ENCODE measurements around the gene NYNRIN. TPM values are rescaled to one million over a fixed set of nuclear protein-coding genes. Genes with fewer than 3 reads are reported as not detected.
"Not testable (repeated sequence)": the region's sequence is repeated elsewhere in the genome, so short reads cannot be mapped to it uniquely, and the experiment has no call there.

The NYNRIN gene
- polyA plus RNA-seq, 3 donors: 40.3 to 47.7 (median 40.4) TPM

DNA sequence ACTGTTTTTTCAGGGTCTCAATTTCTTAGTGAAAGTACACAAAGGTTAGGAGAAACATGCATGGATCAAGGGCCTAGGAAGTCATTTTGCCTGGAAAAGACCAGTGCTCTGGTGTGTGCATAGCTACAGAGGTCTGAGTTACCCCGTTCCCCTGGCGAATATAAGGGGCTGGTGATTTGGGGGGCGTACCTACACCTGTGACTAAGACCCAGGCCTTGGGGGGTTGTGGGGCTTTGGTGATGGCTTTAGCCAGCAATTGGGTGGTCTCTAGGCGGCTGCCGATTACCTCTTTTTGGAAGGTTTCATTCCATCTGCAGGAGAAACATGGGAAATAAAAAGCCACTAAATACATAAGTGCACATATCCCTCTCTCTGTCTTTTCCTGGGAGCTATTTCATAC lies 42.7 kb downstream of the NYNRIN start:
- DNase-seq (ENCODE audit: low read depth in 3 of 3, low spot score in 2 of 3): no peak

DNA sequence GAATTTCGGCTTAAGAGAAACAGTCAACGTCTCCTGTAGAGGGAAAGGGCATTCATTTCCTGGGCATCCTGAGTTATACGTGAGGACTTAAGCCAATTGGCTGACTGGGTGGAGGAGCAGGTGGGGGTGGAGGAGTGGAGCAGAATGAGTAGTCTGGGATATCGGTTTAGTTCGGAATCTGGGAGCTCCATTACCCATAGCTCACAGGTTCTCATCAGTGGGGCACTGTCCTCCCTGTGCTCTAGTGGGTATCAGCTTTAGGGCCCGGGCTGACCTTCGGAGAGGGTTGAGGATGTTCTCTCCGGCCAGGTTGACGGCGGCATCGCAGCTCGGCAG lies 43.1 kb downstream of the NYNRIN start:
- no peak for DNase-seq (ENCODE audit: low read depth in 3 of 3, low spot score in 2 of 3)

DNA sequence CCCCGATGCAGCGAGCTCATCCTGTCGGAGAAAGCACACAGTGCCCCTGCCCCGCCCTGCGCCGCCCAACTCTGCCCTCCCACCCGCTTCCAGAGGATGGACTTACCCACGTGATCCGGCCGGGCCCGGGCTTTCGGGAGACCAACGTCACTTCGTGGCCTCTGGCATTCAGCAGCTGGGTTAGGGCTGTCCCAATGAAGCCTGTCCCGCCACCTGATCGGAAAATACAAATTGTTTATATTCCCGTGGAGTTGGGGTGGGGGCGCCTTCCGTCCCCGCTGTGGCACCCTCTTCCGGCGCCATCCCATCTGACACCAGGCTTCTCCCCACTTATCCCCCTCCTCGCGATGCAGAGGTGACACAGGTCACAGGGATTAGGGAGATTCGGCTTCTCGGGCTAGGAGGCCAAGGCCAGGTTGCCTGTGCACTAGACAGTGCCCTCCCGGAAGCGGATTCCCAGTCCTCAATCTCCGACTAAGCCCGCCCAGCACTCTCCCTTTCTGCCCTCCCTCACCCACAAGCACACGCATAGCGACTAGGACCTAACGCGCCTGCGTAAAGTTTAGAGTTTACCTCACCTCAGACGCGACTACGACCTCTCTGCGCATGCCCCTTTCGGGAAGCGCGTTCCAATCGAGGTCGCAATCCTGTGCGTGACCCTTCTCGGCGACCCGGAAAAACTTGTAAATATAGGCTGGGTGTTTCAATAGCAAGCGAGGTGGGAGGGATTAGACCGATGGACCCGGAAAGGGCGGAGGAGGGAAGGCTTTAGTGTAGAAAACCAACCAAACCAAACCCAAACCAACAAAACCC lies 43.6 kb downstream of the NYNRIN start, which contains the start of gene SDR39U1:
TSS of gene SDR39U1 (minus strand) at position 537 of the 813 bp plus-strand sequence. CDS start at position 530, 7 bp downstream.
- peak; percentile 98 to 99 (median 98) for DNase-seq (ENCODE audit: low read depth in 3 of 3, low spot score in 2 of 3)

DNA sequence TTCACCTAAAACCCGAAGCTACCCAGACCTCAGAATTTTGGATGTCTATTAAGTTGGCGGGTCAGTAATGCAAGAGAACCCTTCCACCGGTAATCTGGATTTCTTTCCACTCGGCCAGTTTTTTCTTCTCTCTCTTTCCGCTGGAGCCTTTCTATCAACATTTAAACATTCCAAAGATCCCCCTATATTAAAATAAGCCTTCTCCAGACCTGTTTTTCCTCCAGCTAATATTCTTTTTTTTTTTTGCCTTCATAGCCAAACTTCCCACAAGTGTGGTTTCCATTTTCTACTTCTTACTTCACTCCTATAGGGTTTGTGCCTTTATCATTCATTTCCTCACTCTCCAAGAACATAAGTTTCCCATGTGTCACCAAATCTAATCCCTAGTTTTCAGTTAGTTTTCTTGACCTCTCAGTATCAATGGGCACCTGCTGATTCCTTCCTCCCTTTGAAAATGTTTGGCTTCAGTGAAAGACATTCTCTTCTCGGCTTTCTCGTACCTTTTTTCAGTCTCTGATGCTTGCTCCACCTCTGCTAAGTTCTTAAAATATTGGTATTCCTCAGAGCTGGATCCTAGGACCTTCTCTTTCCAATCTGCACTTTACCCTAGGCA lies 44.4 kb downstream of the NYNRIN start:
- DNase-seq (ENCODE audit: low read depth in 3 of 3, low spot score in 2 of 3): no peak

DNA sequence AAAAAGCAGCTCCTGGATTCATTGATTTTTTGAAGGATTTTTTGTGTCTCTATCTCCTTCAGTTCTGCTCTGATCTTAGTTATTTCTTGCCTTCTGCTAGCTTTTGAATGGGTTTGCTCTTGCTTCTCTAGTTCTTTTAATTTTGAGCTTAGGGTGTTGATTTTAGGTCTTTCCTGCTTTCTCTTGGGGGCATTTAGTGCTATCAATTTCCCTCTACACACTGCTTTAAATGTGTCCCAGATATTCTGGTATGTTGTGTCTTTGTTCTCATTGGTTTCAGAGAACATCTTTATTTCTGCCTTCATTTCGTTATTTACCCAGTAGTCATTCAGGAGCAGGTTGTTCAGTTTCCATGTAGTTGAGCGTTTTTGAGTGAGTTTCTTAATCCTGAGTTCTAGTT lies 52.0 kb downstream of the NYNRIN start:
- DNase-seq (ENCODE audit: low read depth in 3 of 3, low spot score in 2 of 3): not testable (repeated sequence)

DNA sequence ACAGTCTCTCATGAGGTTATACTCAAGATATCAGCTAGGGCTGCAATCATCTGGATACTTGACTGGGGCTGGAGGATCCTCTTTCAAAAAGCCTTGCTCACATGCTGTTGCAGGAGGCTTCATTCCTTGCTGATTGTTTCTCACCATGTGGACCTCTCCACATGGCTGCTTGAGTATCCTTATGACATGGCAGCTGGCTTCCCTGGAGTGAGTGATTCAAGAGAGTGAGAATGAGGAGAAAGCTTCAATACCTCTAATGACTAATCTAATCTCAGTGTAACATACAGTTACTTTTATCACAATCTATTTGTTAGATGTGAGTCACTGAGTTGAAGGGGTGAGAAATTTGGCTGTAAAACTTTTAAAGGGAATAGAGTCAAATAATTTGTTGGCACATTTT lies 58.2 kb downstream of the NYNRIN start:
- no peak for DNase-seq (ENCODE audit: low read depth in 3 of 3, low spot score in 2 of 3)

DNA sequence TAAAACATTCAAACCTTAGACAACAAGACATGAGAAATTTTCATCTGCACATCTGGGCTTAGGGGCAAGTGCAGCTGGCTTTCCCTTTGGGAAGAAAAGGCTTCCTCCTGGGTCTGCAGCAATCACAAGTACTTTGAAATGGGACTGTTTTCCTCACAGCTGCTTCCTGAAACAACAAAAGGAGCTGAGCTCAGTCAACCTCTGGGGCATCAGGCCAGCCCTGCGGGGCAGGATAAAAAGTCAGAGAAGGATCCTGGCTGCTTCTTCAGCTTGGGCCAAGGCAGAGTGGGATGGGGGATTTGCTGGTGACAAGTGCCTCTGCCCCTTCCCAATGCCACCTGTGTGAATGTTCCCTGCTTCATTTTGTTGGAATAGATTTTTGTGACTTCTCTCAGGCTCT lies 59.9 kb downstream of the NYNRIN start:
- DNase-seq (ENCODE audit: low read depth in 3 of 3, low spot score in 2 of 3): no peak

DNA sequence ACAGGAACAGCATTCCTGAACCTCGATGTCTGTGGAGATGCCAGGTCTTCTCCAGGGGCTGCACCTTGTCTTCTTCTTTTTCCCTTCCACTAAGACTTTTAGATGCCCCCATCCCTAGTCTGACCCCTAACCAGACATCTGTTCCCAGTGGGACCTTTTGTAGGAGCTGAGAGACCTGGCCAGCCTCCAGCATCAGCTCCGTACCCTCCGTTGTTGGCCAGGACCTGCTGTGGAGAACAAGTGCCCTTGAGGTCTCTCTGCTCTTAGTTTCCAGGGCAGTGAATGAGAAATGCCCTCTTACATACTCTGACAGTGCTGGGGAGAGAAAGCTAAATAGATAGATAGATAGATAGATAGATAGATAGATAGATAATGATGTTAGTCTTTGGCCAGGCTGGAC lies 60.5 kb downstream of the NYNRIN start:
- DNase-seq (ENCODE audit: low read depth in 3 of 3, low spot score in 2 of 3): no peak

DNA sequence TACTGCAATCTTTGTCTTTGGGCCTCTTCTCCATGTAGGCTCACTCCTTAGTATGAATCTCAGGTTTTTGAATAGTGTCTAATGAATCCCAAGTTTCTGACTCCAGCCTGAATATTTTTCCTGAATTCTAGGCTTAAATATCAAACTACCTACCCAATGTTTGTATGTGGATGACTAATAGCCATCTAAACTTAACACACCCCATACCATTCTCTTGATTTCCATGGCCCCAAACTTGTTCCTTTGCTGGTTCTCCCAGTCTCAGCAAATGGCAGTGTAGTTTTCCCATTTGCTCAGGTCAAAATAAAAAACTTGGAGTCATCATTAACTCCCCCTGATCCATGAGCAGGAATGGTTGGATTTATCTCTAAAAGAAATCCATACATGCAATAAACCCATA lies 62.5 kb downstream of the NYNRIN start:
- DNase-seq (ENCODE audit: low read depth in 3 of 3, low spot score in 2 of 3): no peak

DNA sequence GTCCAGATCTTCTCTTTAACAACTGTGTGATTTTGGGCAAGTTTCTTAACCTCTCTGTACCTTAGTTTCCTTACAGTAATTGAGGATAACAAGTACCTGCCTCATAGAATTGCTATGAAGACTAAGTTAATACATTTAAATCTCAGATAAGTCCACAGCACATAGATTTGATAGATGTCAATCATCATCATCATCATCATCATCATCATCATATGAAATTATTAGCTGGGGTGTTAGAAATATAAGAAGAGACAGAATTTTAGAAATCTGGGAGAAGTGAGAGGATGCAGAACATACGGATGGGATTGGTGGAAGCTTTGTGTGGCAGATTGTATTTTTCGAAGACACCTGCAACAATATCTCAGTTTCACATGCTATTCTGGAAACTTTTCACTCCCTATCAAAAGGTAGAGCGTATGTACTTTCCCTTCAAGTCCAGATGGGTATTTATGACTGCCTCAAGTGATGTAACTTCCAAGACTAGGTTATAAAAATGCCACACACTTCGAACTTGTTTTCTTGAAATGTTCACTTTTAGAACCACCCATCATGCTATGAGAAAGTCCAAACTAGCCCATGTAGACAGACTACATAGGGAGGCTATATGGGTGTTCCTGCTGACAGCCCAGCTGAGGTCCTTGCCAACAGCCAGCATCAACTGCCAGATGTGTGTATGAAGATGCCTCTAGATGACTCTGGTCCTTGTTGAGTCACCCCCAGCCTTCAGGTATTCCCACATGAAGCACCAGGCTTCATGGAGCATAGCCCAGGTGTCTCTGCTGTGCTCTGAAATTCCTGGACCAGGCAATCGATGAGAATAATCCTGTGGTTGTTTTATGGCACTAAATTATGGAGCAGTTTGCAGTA lies 64.4 kb downstream of the NYNRIN start:
- no peak for DNase-seq (ENCODE audit: low read depth in 3 of 3, low spot score in 2 of 3)

DNA sequence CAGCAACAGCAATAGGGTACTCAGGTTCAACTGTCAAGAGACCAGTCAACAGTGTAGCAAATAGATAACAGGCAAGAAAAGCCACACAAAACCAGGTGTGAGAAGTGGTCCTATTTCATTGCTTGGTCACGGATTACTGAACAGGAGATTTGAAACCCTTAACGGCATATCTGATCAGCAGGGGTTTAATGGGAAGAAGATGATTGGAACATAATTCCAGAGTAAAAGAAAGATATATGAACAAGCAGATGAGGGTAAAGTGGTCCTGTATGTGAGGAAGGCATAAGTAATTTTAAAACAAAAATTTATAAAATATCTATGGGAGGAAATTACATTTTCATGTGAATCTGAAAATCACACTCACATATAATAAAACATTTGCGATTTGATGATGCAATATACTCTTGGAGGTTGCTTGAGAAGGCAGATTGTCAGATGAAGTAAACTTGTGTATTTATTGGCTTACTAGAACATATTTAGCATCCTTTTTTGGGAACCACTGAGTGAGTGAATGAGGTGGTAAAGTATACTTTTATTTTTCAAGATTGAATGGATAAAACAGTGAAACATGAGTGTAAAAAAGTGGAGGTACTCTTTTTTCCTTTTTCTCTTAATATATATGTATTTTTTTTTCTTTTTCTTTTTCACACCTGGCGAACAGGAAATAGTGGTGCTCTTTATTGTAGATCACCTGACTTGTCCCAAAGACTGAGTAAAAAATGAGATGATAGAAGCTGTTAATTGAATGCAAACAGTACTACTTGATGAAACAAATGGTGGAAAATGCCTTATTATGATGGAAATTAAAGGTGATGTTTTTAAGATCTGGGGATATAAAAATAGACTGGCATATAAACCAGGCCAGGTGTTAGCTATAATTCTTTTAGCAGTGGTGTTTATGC lies 65.3 kb downstream of the NYNRIN start:
- DNase-seq (ENCODE audit: low read depth in 3 of 3, low spot score in 2 of 3): no peak

DNA sequence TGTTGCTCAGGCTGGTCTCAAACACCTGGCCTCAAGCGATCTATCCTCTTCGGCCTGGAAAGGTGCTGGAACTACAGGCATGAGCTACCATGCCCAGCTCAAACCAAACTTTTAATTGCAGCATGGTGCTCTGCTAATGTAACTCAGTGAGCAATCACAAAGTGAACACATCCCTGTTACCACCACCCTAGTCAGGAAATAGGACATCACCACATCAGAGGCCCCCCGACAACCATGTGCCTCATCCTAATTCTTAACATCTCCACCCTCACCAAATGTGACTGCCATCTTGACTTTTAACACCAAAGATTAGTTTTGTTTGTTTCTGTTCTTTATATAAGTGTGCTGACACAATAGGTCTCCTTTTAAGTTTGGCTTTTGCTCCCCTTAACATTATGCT lies 66.6 kb downstream of the NYNRIN start:
- no peak for DNase-seq (ENCODE audit: low read depth in 3 of 3, low spot score in 2 of 3)

DNA sequence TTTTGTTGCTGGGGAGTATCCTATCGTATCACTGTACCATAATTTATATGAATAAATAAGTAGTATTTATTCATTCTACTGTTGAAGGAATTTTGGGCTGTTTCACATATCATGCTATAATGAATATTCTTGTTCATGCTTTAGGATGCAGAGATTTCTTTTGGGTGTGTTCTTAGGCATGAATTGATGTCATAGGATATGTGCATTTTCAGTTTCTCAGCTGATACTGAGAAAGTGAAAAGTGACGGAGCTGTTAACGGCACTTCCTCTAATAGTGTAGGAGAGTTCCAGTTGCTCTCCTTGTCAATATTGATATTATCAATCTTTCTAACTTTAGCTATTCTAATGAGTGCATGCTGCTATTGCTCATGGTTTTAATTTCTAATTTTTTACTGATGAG lies 67.0 kb downstream of the NYNRIN start:
- no peak for DNase-seq (ENCODE audit: low read depth in 3 of 3, low spot score in 2 of 3)

Other genes with a start within 250 kb of the NYNRIN start
- 10 to 100 TPM; 56.8 to 60.1 (median 57.5) TPM for gene IRF9, start 237.7 kb upstream of the NYNRIN start, polyA plus RNA-seq (ENCODE audit: insufficient read length in 3 of 3)
- 10 to 100 TPM; 47.5 to 51.6 (median 50.0) TPM for gene REC8, start 226.9 kb upstream of the NYNRIN start, polyA plus RNA-seq (ENCODE audit: insufficient read length in 3 of 3)
- gene IPO4, start 210.2 kb upstream of the NYNRIN start, polyA plus RNA-seq (ENCODE audit: insufficient read length in 3 of 3): 10 to 100 TPM; 31.4 to 35.6 (median 33.1) TPM
- gene TM9SF1, start 203.6 kb upstream of the NYNRIN start, polyA plus RNA-seq (ENCODE audit: insufficient read length in 3 of 3): 10 to 100 TPM; 36.9 to 40.9 (median 39.0) TPM
- gene TSSK4, start 193.3 kb upstream of the NYNRIN start, polyA plus RNA-seq (ENCODE audit: insufficient read length in 3 of 3): 1 to 10 TPM; 3.2 to 4.1 (median 4.0) TPM
- 10 to 100 TPM; 50.7 to 61.2 (median 55.7) TPM for gene CHMP4A, start 185.5 kb upstream of the NYNRIN start, polyA plus RNA-seq (ENCODE audit: insufficient read length in 3 of 3)
- 10 to 100 TPM; 10.2 to 12.9 (median 12.5) TPM for gene MDP1, start 182.9 kb upstream of the NYNRIN start, polyA plus RNA-seq (ENCODE audit: insufficient read length in 3 of 3)
- 100 to 1,000 TPM; 253 to 284 (median 266) TPM for gene NEDD8, start 166.6 kb upstream of the NYNRIN start, polyA plus RNA-seq (ENCODE audit: insufficient read length in 3 of 3)
- 100 to 1,000 TPM; 105 to 133 (median 125) TPM for gene GMPR2, start 166.1 kb upstream of the NYNRIN start, polyA plus RNA-seq (ENCODE audit: insufficient read length in 3 of 3)
- gene TINF2, start 156.4 kb upstream of the NYNRIN start, polyA plus RNA-seq (ENCODE audit: insufficient read length in 3 of 3): 10 to 100 TPM; 64.3 to 71.3 (median 67.3) TPM
- gene TGM1, start 135.8 kb upstream of the NYNRIN start, polyA plus RNA-seq (ENCODE audit: insufficient read length in 3 of 3): 1 to 10 TPM; 1.2 to 1.9 (median 1.2) TPM
- gene RABGGTA, start 127.4 kb upstream of the NYNRIN start, polyA plus RNA-seq (ENCODE audit: insufficient read length in 3 of 3): 10 to 100 TPM; 18.2 to 19.0 (median 18.5) TPM
- 10 to 100 TPM; 38.6 to 45.5 (median 42.6) TPM for gene DHRS1, start 99.2 kb upstream of the NYNRIN start, polyA plus RNA-seq (ENCODE audit: insufficient read length in 3 of 3)
- gene NOP9, start 99.2 kb upstream of the NYNRIN start, polyA plus RNA-seq (ENCODE audit: insufficient read length in 3 of 3): 10 to 100 TPM; 26.2 to 26.6 (median 26.4) TPM
- 10 to 100 TPM; 28.5 to 29.4 (median 28.9) TPM for gene CIDEB, start 91.0 kb upstream of the NYNRIN start, polyA plus RNA-seq (ENCODE audit: insufficient read length in 3 of 3)
- gene LTB4R2, start 88.9 kb upstream of the NYNRIN start, polyA plus RNA-seq (ENCODE audit: insufficient read length in 3 of 3): 1 to 10 TPM; 1.8 to 2.2 (median 1.9) TPM
- 1 to 10 TPM; 2.4 to 2.9 (median 2.9) TPM for gene LTB4R, start 87.5 kb upstream of the NYNRIN start, polyA plus RNA-seq (ENCODE audit: insufficient read length in 3 of 3)
- gene ADCY4, start 63.9 kb upstream of the NYNRIN start, polyA plus RNA-seq (ENCODE audit: insufficient read length in 3 of 3): 10 to 100 TPM; 12.8 to 23.7 (median 17.2) TPM
- 1 to 10 TPM; 2.3 to 3.6 (median 3.1) TPM for gene RIPK3, start 59.0 kb upstream of the NYNRIN start, polyA plus RNA-seq (ENCODE audit: insufficient read length in 3 of 3)
- 10 to 100 TPM; 45.0 to 50.5 (median 49.7) TPM for gene NFATC4, start 30.8 kb upstream of the NYNRIN start, polyA plus RNA-seq (ENCODE audit: insufficient read length in 3 of 3)
- 1 to 10 TPM; 2.2 to 3.0 (median 2.6) TPM for gene CBLN3, start 30.7 kb downstream of the NYNRIN start, polyA plus RNA-seq (ENCODE audit: insufficient read length in 3 of 3)
- gene KHNYN, start 31.0 kb downstream of the NYNRIN start, polyA plus RNA-seq (ENCODE audit: insufficient read length in 3 of 3): 10 to 100 TPM; 41.0 to 42.4 (median 41.1) TPM
- gene SDR39U1, start 43.8 kb downstream of the NYNRIN start, polyA plus RNA-seq (ENCODE audit: insufficient read length in 3 of 3): 10 to 100 TPM; 49.7 to 54.8 (median 51.9) TPM
- gene CMA1, start 109.3 kb downstream of the NYNRIN start, polyA plus RNA-seq (ENCODE audit: insufficient read length in 3 of 3): under 1 TPM in 2 of 3 donors, not detected in 1; 0.26 to 0.38 TPM
- gene CTSG, start 177.2 kb downstream of the NYNRIN start, polyA plus RNA-seq (ENCODE audit: insufficient read length in 3 of 3): under 1 TPM; 0.18 to 0.93 (median 0.42) TPM
- gene GZMH, start 210.7 kb downstream of the NYNRIN start, polyA plus RNA-seq (ENCODE audit: insufficient read length in 3 of 3): under 1 TPM in 2 of 3 donors, not detected in 1; 0.21 to 0.24 TPM
- gene GZMB, start 235.2 kb downstream of the NYNRIN start, polyA plus RNA-seq (ENCODE audit: insufficient read length in 3 of 3): under 1 TPM; 0.36 to 0.79 (median 0.42) TPM